GM21515 (cell line): ENCODE results near the gene XRCC5.
"Not testable (repeated sequence)": the region's sequence is repeated elsewhere in the genome, so short reads cannot be mapped to it uniquely, and the experiment has no call there.

ENCODE experiments used
- ATAC-seq: cut with Tn5 transposase; IDR thresholded peaks from one replicate; pipeline ENCODE4 v1.9.1; 2021; ENCODE audit not compliant: unreplicated experiment

Gene XRCC5

DNA sequence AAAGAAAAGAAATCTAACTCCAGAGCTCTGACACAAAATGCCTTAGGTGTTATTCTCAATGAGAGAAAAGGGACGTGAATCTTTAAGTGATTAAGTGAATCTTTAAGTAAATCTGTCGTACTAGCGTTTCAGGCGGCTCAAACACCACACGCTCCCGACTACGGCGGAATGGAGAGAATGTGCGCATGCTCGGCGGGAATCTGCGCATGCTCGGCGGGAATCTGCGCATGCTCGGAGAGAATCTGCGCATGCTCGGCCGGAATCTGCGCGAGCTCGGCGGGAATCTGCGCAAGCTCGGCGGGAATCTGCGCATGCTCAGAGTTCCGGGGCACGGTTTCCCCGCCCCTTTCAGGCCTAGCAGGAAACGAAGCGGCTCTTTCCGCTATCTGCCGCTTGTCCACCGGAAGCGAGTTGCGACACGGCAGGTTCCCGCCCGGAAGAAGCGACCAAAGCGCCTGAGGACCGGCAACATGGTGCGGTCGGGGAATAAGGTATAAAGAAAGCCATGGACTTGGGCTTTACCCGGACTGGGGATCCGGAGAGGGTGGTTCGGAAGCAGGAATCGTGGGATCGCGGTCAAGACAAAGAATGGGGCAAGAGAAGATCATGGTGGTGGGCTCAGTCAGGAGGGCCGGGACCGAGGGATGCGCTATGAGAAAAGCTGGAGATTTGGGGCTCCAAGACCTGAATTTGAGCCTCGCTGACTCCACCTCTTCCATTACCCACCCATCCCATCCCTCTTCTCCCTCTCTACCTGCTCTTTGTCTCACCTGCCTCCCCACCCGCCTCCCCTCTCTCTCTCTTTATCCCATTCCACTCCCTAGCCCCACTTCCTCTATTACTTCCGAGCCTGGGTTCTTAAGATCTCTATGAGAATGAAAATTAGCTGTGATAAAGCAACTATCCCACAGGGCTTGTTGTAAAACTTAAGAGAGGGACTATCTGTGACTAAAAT is at the start of gene XRCC5:
Gene XRCC5 (plus strand): TSS at position 382 of the 955 bp plus-strand sequence. CDS start 89 bp downstream, at position 471.
- peak; percentile 48 for ATAC-seq

DNA sequence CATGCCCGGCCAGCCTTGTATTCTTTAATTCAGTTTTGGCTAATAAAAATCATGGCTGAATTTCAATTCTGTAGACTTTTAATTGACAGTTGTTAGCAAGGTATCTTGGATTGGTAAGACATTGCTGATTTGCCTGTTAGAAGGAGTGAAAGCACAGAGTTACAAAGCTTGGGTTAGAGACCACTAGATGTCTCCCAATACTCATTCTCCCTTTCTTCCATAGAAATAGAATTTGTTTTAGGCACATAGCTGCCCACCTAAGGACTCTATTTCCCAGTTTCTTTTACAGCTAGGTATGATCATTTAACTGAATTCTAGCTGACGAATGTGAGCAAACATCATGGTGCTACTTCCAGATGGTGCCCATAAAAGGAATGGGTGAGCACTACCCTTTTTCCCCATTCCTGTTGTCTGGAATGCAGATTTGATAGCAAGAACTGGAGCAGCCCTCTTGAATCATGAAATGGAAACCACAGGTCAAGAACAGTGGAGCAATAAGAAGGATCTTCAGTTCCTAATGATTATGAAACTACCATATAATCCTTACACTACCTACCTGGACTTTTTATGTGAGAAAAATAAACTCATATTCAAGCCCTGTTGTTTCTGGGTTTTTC is 45.0 kb upstream of the XRCC5 start:
- no peak for ATAC-seq

DNA sequence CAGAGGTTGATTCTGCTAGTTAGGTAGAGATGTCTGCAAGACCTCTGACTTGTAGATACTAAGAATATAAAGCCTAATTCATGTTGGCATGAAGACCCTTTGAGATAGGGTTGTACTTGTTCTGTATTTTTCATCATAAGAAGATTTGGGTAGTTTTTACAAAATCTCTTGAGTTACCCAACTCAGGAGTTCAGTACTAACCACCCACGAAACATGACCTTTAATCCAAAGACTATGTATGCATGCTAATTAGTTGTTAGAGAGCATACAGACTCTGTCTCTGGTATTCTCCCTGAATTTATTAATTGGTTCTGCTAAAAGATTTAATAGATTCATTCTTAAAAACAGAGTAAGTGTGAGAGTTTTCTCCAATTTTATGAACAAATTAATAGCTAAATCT is 44.5 kb upstream of the XRCC5 start:
- no peak for ATAC-seq

DNA sequence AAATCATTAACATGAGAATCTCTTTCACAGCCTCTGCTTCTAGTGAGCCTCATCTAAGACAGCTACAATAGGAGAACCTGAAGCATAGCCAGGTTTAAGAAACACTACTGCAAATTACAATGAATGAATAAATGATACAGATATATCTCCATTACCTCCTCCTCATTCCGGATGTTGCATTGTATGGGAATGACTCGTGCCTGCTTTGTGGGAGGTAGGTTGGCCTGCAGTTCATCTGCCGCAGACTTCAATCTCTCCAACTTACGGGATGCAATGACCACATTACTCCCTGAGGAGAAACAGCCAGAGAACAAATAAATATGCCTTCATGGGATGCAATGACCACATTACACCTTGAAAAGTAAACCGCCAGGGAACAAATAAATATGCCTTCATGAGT is 42.9 kb upstream of the XRCC5 start:
- ATAC-seq = no peak

DNA sequence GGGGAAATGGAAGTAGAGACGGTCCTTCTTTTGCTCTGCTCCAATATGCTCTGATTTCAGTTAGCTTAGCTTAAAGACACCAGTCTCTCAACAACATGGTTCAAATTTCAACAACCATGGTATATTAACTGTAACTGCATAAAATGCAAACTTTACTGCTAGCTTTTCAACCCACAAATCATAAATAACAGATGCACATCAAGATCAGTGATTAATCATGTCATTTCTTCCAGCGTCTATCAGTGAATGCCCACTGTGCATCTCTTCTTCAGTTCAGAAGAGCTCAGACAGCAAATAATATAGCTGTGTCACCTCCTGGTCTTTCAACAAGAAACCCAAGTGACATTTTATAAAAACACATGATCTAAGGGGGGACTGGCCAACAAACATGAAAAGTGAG is 40.1 kb upstream of the XRCC5 start:
- no peak for ATAC-seq

DNA sequence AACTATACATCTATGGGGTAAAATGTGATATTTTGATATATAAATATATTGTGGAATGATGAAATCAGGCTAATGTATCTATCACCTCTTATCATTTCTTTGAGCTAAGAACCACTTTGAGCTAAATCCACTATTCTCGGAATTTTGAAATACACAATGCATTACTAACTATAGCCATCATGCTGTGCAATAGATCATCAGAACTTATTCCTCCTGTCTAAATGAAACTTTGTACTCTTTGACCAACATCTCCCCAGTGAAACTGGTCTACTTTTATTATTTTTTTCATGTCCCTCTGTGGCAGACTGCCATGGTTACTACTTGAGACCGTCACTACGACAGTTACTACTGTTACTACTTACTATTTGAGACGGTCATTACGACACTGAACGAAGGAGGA is 39.0 kb upstream of the XRCC5 start:
- ATAC-seq = no peak

DNA sequence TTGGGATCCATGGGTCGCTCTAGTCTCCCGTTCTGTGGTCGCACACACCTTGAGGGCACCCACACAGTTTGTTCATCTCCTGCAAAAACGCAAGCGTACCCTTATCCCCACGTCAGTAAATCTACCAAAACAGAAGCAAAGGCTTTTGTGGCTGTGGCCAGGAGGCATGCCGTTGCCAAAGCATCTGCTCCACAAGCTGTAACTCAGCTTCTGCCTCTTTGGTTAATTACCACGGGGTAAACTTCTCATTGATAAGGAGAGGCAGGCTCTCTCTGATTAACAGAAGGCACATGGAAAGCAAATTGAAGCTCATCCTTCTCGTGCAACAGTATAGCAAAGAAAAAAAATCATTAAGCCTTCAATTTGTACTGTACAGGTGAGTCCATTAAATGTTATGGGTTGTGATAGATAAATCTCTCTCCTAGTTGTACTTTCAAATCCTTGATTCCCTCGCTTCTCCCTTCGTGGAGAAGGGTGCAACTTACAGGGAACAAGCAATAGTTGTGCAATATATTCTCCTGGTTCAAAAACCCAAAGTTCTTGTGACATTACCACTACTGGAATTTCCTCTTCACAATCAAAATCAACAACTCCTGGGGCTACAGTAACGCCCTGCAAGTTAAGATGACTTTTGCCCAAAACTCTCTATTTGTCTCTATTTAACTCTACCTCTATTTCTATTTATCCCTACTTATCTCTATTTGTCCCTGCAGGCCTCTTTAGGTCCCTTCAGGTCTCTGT is 37.9 kb upstream of the XRCC5 start:
- ATAC-seq = no peak

DNA sequence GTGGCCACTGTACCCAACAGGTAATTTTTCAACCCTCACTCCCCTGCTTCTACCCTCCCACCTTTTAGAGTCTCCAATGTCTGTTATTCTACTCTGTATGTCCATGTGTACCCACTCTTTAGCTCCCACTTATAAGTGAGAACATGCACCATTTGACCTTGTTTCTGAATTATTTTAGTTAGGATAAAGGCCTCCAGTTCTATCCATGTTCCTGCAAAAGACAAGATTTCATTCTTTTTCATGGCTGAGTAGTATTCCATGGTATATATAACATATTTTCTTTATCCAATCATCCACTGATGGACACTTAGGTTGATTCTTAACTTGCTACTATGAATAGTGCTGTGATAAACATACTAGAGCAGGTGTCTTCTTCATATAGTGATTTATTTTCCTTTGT is 36.7 kb upstream of the XRCC5 start:
- ATAC-seq = no peak

DNA sequence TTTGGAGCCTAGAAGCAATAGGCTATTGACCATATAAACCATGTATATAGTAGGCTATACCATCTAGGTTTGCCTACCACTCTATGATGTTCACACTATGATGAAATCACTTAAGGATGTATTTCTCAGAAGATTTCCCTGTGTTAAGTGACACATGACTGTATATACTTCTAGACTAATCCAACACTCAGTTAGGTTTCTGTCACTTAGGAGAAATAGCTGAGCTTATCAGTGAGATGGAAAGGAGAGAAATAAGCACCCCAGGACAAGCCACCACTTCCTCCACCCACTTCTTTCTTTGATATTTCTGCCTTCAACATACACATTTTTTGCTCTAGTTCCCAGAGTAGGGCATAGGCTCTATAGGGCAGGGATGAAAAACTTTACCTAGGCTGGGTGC is 35.4 kb upstream of the XRCC5 start:
- no peak for ATAC-seq

DNA sequence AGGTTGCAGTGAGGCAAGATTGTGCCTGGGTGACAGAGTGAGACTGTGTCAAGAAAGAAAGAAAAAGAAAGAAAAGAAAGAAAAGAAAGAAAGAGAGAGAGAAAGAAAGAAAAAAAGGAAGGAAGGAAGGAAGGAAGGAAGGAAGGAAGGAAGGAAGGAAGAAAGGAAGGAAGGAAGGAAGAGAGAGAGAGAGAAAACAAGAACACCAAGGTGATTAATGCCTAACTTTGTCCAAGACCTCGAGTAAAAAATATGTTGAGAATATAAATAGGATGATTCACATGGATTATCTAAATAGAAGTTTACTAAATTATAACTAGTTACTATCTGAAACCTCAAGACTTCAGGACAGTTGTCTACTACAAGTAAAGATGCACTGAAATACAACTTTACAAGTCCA is 34.8 kb upstream of the XRCC5 start:
- ATAC-seq = no peak

DNA sequence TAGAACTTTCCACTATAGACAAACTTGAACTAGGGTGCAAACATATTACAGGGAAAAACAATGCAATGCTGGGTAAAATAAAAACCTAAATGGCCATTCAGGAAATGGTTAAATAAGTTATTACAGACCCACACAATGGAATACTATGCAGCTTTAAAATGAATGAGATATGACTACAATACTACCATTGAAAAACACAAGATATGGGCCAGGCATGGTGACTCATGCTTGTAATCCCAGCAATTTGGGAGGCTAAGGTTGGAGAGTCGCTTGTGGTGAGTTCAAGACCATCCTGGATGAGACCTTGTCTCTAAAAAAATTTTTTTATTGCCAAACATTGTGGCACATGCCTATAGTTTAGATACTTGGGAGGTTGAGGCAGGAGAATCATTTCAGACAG is 34.4 kb upstream of the XRCC5 start:
- no peak for ATAC-seq

DNA sequence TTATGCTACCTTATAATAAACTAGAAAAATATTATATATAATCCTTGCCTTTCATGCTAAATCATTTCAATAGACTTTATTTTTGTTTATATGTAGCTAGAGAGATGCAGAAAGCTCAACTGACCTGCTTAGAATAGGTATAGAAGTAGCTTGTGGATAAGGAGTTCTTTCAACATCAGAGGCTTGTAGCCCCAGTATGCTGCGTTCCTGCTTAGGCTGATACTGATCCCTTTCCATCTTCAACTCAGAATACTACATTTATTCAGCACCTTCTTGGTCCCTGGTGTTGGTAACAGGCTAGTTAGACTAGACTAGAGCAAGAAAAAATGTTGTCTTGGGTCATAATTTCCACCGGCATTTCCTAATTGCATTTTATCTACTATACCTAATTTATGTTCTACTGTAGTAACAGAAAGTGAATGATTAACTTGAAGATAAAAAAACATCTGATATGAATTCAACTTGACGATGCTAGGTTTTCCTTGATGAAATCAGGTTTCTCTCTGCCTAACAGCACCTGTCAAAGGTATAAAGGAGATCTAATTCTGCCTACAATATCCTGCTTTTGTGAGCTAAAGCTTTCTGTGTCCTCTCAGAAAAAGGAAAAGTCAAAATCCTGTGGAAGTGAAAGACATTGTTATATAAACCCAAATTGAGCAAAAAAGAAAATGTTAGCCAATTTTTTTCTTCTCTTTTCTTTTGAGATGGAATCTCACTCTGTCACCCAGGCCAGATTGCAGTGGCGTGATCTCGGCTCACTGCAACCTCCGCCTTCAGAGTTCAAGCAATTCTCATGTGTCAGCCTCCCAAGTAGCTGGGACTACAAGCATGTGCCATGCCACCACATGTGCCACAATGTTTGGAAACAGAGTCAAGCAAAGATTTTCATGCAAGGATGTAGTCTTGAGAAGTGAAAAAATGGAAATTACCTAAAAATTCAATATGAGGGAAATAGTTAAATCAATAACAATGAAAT is 33.4 kb upstream of the XRCC5 start:
- no peak for ATAC-seq

DNA sequence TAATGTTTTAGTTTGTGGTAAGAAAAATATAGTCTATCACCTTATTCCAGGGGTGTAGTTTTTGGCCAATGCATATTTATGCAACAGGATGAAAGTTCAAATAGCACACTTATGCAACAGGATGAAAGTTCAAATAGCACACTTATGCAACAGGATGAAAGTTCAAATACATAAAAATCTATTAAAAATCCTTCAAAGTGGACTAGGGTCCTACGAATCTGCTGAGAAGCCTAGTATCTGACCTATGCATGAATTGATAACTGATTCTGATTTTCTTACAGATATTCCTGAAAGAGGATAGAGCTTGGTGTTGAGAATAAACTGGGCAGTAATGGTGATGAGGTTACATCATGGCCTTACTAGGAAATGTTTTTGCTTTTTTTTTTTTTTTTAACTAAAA is 30.4 kb upstream of the XRCC5 start:
- ATAC-seq = no peak

DNA sequence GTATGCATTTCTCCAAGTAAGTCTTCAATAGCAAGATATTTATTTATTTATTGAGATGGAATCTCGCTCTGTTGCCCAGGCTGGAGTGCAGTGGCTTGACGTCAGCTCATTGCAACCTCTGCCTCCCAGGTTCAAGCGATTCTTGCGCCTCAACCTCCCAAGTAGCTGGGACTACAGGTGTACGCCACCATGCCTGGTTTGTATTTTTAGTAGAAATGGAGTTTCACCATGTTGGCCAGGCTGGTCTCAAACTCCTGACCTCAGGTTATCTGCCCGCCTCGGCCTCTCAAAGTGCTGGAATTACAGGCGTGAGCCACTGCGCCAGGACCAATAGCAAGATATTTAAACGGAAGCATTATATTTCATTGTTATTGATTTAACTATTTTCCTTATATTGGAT is 29.1 kb upstream of the XRCC5 start:
- not testable (repeated sequence) for ATAC-seq

DNA sequence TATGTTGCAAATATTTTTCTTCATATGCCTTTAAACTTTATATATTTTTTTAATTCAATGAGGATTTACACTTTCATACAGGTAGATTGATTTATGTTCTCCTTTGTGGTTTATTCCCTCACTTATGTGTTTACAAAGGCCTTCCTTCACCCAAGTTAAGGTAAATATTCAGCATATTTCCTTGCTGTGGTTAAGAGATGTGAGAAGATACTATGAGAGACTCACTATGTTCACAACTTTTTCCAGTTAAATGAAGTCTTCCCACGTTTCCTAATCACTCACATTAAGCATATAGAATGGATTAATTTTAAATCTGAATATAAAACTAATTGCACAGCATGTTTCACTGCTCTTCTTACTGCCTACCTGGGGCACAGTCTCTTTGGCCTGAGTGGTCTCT is 28.1 kb upstream of the XRCC5 start:
- ATAC-seq = no peak

DNA sequence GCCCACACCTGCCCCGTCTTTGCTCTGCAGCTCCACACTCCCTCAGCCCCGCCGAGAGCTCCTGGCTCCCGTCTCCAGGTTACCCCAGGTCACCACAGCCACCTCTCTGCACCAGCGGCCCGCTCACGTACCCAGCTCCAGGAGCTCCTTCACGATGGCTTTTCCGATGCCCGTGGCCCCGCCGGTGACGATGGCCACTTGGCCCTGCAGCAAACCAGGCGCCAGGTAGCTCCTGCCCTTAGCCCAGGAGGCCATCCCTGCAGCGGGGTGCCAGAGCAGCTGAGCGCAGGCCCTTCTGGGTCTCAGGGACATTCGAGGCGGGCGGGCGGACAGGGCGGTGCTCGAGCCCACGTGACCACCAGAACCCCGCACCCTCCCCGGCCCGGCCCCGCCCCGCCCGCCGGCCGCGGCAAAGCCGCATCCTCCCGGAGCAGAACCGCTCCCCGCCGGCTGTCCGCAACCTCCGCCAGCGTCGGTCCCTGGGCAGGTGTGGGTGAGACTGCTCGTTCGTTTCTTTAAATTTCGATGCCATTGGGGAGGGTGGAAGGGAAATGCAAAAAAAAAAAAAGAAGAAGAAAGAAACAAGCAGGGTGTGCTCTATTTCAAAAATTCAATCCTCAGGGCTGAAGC is 27.5 kb upstream of the XRCC5 start, which contains the start of the genes PECR and TMEM169:
Gene PECR (minus strand): TSS at position 323 of the 630 bp plus-strand sequence. CDS start 68 bp downstream, at position 255.
Gene TMEM169 (plus strand): TSS at position 433 of the 630 bp plus-strand sequence. CDS start 14,045 bp downstream, outside the sequence.
- peak; percentile 94 for ATAC-seq

DNA sequence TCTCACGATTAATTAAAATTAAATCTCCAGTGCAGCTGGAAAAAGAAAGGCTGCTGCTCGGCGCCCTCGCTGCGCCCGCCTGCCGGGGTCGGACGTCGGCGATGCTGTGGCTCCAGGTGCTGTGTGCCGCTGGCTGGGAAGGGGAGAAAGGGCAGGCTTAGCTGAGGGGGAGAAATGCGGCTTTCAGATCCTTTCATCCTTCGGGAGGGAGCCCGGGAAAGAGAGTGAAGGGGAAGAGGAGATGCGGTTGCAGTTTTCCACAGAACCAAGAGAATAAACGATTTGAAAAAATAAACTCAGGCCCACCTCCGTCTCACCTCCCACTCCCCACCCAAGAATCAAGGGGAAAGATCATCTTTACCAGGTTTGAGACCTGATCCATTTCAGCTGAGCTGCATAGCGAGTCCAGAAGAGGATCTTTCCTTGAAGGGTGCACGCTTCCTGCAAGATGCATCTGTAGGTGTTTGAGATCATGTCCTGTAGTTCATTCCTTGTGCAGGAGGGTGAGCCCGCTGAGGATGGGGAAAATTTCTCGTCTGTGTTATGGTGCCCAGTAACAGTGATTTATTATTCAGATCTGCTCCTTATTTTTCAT is 26.9 kb upstream of the XRCC5 start:
- peak; percentile 17 for ATAC-seq

DNA sequence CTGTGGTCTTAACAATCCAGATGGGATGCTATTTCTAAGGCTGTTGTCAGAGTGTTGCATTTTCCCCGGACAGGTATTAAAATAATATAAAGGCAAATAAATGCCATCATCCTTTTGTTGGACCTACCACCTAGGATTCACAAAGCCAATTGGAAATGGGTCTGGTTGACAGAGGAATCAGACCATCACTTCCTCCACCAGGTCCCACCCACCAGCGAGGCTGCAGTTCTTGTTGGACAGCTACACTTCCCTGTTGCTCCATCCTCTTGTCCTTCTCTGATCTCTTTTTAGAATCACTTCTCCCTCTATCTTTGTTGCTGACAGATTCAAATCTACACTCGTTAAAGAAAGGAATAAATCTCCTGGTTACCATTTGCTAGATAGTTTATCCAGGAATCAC is 26.3 kb upstream of the XRCC5 start:
- ATAC-seq = no peak
